ENCODE results near the gene NTNG1. TPM values are rescaled to one million over a fixed set of nuclear protein-coding genes. Genes with fewer than 3 reads are reported as not detected.

NTNG1 gene
- total RNA-seq, 1 donor, result 20.9 TPM

DNA sequence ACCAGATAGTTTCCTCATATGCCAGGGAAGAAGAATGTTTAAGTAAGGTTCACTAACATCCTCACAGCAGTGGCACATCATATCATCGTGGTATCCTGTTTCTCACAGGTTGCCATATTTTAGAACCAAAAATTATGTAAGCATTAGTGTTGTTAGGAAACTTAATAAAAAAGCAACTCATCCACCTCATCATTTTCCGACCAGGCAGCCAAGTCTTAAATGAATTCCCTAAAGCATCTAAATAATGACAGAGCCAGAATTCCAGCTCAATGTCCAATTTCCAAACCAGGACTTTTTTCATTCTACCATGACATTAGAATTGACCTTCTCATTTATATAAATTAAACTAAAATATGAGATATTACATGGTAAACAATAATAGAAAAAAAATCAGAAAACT is 272.7 kb downstream of the NTNG1 start:
- no peak overlapping the region for H3K4me3 ChIP-seq (ENCODE audit: low read depth, low read length)
- TF ChIP-seq, protein P1, sequence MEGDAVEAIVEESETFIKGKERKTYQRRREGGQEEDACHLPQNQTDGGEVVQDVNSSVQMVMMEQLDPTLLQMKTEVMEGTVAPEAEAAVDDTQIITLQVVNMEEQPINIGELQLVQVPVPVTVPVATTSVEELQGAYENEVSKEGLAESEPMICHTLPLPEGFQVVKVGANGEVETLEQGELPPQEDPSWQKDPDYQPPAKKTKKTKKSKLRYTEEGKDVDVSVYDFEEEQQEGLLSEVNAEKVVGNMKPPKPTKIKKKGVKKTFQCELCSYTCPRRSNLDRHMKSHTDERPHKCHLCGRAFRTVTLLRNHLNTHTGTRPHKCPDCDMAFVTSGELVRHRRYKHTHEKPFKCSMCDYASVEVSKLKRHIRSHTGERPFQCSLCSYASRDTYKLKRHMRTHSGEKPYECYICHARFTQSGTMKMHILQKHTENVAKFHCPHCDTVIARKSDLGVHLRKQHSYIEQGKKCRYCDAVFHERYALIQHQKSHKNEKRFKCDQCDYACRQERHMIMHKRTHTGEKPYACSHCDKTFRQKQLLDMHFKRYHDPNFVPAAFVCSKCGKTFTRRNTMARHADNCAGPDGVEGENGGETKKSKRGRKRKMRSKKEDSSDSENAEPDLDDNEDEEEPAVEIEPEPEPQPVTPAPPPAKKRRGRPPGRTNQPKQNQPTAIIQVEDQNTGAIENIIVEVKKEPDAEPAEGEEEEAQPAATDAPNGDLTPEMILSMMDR (IDR thresholded peaks at IDR 0.05; ENCODE audit: insufficient read depth, low read length), result no peak
- no peak for DNase-seq (ENCODE audit: low read depth)

DNA sequence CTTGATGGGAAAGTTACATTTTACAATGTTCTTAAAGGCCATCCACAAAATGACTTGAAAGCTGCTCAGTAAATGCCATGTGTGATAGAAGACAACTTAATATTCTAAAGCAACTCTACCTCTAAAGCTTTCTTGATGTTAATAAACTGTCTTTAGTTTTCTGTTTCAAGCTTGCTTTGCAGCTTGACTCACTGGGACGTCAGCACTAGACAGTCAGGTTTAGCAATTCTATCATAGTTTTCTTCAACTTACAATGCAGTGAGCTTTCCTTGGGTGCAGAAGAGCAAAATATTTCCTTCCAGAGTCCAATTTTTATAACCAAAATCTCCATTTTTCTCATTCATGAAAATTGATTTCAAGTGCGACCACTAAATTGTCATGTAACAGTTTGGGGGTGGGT is 273.1 kb downstream of the NTNG1 start:
- DNase-seq (ENCODE audit: low read depth), result no peak
- TF ChIP-seq, protein P1 (IDR thresholded peaks at IDR 0.05; ENCODE audit: insufficient read depth, low read length), result no peak
- H3K4me3 ChIP-seq (ENCODE audit: low read depth, low read length), result no peak overlapping the region

DNA sequence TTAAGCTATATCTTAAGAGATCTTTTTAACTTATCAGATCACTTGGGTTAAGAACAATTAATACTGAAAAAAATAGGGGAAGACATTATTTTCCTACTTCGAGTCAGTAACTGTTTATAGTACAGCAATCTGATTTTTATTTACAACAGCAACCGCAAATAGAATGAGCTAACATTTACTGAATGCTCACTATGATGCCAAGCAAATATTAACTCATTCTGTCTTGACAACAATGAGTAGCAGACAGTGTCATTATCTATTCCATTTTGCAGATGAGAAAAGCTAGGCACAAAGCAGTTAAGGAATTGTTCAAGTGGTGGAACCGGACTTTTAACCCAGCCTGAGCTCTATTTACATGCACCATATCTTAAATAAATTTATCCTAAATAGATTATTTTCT is 273.7 kb downstream of the NTNG1 start:
- H3K4me3 ChIP-seq (ENCODE audit: low read depth, low read length), result no peak overlapping the region
- TF ChIP-seq, protein P1 (IDR thresholded peaks at IDR 0.05; ENCODE audit: insufficient read depth, low read length), result no peak
- DNase-seq (ENCODE audit: low read depth), result no peak

DNA sequence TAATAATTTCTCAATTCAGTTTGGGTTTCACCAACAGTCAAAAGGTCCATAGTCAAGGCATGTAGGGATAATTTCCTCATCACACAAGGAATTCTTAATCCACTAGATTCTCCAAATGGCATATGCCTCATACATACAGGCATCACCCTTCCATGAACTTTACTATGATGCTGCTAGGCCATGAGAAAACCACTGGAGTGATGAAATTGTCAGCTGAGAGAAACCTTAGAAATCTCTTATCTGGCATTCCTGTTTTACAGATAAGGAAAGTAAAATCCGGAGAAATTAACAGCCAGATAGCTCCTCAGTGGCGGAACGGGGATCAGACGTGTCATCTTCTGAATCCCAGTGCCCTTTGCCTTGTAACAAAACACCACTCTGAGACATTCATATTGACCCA is 274.4 kb downstream of the NTNG1 start:
- TF ChIP-seq, protein P1 (IDR thresholded peaks at IDR 0.05; ENCODE audit: insufficient read depth, low read length), result no peak
- H3K4me3 ChIP-seq (ENCODE audit: low read depth, low read length), result no peak overlapping the region
- peak; percentile 5 for DNase-seq (ENCODE audit: low read depth)

DNA sequence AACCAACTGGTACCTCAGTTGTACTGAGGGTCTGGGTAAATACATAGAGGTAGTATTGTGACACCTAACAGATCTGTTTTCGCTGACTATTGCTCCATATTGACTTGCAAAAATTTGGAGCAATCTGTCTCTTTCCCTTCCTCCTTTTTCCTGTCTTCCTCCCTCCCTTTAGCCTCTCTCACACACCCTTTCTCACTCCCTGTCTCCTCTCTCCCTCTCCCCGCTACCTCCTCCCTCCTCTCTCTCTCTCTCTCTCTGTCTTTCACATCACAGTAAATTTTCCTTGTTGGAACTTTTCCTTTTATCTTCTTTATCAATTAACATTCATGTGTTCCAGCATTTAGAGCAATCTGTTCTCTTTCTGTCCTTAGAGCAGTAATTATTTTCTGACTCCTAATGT is 278.2 kb downstream of the NTNG1 start:
- TF ChIP-seq, protein P1 (IDR thresholded peaks at IDR 0.05; ENCODE audit: insufficient read depth, low read length), result no peak
- H3K4me3 ChIP-seq (ENCODE audit: low read depth, low read length), result no peak overlapping the region
- DNase-seq (ENCODE audit: low read depth), result no peak

DNA sequence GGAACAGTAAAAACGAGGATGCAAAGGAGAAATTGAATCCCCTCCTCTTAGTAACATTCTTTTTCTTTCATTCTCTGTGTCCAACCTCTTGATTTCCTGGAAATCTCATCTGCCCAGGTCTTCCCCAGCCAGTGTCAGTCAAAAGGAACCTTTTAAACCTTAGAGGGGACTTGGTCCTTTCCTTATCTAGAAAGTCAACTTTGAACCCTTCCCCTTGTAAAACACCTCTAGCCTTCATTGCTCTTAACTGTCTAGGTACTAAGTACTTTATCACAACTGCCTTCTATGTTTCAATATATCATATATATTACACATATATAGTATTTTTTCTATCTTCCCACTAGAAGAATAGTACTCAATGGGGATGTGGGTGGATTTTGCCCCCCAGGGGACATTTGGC is 282.1 kb downstream of the NTNG1 start:
- H3K4me3 ChIP-seq (ENCODE audit: low read depth, low read length), result no peak overlapping the region
- DNase-seq (ENCODE audit: low read depth), result no peak
- TF ChIP-seq, protein P1 (IDR thresholded peaks at IDR 0.05; ENCODE audit: insufficient read depth, low read length), result no peak

DNA sequence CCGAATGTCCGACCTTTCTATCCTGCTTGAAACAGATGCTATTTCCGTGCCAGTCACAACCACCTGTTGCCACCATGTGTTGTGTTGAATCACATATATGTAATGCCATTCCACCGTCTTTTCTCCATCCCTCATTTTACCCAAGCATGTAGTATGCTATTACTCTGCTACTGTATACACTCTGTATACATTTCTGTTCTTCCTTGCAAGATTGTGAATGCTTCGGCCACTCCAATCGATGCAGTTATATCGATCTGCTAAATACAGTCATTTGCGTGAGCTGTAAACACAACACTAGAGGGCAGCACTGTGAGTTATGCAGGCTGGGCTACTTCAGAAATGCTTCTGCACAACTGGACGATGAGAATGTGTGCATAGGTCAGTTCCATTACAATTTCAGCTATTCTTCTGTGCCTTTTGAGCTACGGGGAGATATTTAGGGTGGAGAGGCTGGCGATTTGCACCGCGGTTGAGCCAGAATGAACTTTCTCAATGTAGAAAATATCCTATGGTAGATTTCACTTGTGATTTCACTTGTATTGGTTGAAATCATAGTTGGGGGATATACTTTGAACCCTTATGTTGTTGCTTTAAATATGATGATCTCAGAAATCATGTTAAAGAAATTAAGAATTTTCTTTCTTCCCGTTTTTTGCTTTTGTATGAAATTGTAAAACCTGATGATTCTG is 289.8 kb downstream of the NTNG1 start:
- TF ChIP-seq, protein P1 (IDR thresholded peaks at IDR 0.05; ENCODE audit: insufficient read depth, low read length), result peak; percentile 59
- peak; percentile 56 for DNase-seq (ENCODE audit: low read depth)
- H3K4me3 ChIP-seq (ENCODE audit: low read depth, low read length), result no peak overlapping the region

All from fibroblast of the aortic adventitia (primary cell).